Measurements from ENCODE around the gene PUS1. TPM values are rescaled to one million over a fixed set of nuclear protein-coding genes. Genes with fewer than 3 reads are reported as not detected.

Gene PUS1
- total and polyA plus RNA-seq, 9 of the 15 experiments (the other 6 are each of a cell fraction or from before 2014, with no cell fraction given) = 1.9 to 90.8 (median 30.0) TPM

- Histone ChIP-seq H4K20me1 (replicated peaks; ENCODE audit: control insufficient read depth, insufficient read depth, low read length) (peaks cover 21% of the 10 kb centered on the region; the same call in 1 of the 2 replicates), H2AFZ (ENCODE audit: low read depth, low read length) (no peak overlapping the region), H3K27me3 (ENCODE audit: control insufficient read depth in 2 of 2, insufficient read depth in 2 of 2, low read length in 2 of 2) (no peaks in the 10 kb centered on the region), H3K36me3 (ENCODE audit: control insufficient read depth, insufficient read depth, low read length) (peaks cover 7% of the 10 kb centered on the region; the same call in 1 of the 3 replicates), H3K9me1 (ENCODE audit: control insufficient read depth, insufficient read depth, low read length) (no peaks in the 10 kb centered on the region), H3K79me2 (ENCODE audit: control insufficient read depth, insufficient read depth, low read length) (peaks cover 4% of the 10 kb centered on the region), H3K4me3 (no peak overlapping the region), H3K4me2 (ENCODE audit: insufficient read depth, low read length) (no peak overlapping the region), H3K27ac (ENCODE audit: extremely low read depth, low read depth, low read length) (no peak overlapping the region), H3K9ac (ENCODE audit: insufficient read depth in 1 of 2, low read depth in 2 of 2, low read length in 2 of 2) (peak overlapping the region in 1 of 2 experiments; percentile 58; a peak in 1 of 4 replicates), H3K4me1 (replicated peaks in 1 of 2; ENCODE audit: control insufficient read depth in 2 of 2, insufficient read depth in 2 of 2, low read length in 2 of 2) (peaks cover 0 to 48% of the 10 kb centered on the region in 2 experiments; a peak in 4 of 5 replicates), H3K9me3 (replicated peaks; ENCODE audit: control insufficient read depth, insufficient read depth, low read depth, low read length) (no peaks in the 10 kb centered on the region)
- in situ Hi-C loops (cut with MboI) = no loop called here
- ATAC-seq (peak; percentile 26), FAIRE-seq (no peak), DNase-seq (ENCODE audit: extremely low read depth in 1 of 4, low spot score in 3 of 4) (no peak)
- ChIA-PET CTCF (ENCODE audit: low intra/inter-chr PET ratio) (no interaction called here), POLR2A (interaction anchor here (0.6 to 1.4 kb wide), 3 partner anchors 28 to 42 kb away, joined by 3 to 4 read pairs (median 3); partner anchors contain the start of gene PUS1)
- 75% methylated on average over 21 of the region's 30 CpGs for WGBS (ENCODE audit: insufficient coverage, low coverage, missing lambda C conversion rate)
- intact Hi-C loops (cut with micrococcal nuclease) = no loop called here
- no TSS peak for BruUV-seq (replicated peaks)
- 0 out of 2 replicates have a peak, but pooled peaks have one; percentile 28 for TF ChIP-seq POLR2G (IDR thresholded peaks at IDR 0.05; ENCODE audit: low read depth, low read length)
- TF ChIP-seq RBFOX2 (IDR thresholded peaks at IDR 0.05; ENCODE audit: low read depth, low read length) = peak; percentile 18; the same call in 1 of the 2 replicates
- no peak for TF ChIP-seq ARID2 (IDR thresholded peaks at IDR 0.05)
- TF ChIP-seq REST (IDR thresholded peaks at IDR 0.05; ENCODE audit: borderline replicate concordance) = 0 out of 2 replicates have a peak, but pooled peaks have one; percentile 11
- no peak for TF ChIP-seq REST (CRISPR knock-in tag; IDR thresholded peaks at IDR 0.05; ENCODE audit: low read depth)
- TF ChIP-seq PRDM10 (IDR thresholded peaks at IDR 0.05; ENCODE audit: partially characterized antibody) = peak; percentile 19
- TF ChIP-seq MBD2 (IDR thresholded peaks at IDR 0.05; ENCODE audit: borderline replicate concordance, low read depth) = no peak
- TF ChIP-seq PHF8 (IDR thresholded peaks at IDR 0.05; ENCODE audit: borderline replicate concordance, low read length) = no peak
- no peak for TF ChIP-seq EGR1 (conservative IDR thresholded peaks at IDR 0.05)
Observed at GRCh38 chr12:131901431-131902331, 27.4 kb upstream of the PUS1 start.
